NCI-H524 (cell line): ENCODE measurements around the gene NUDT13.
A peak's percentile ranks its signal among the peaks of the same experiment; 100 is the strongest.

Experiments used
- DNase-seq, 2 experiments: peaks; one replicate each; lab custom pipeline; 2025; lab: John Stamatoyannopoulos, UW

The NUDT13 gene

DNA sequence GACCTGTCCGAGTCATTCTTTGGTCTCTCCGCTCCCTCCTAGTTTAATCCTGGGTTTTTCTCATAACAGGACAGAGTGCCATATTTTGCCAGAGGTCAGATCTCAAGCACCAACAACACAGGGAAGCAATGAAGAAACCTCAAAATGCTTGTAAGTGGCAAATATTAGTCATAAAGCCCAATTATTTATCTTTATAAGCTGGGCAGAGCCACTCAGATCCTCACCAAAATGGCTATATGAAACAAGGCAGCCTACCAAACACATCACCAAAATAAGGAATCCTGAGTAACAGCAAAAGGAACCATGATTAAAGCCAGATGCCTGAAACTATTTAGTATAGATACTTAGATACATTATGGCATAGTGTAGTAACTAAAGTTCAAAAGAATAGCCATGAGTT is 52.8 kb downstream of the NUDT13 start:
- DNase-seq = no peak

DNA sequence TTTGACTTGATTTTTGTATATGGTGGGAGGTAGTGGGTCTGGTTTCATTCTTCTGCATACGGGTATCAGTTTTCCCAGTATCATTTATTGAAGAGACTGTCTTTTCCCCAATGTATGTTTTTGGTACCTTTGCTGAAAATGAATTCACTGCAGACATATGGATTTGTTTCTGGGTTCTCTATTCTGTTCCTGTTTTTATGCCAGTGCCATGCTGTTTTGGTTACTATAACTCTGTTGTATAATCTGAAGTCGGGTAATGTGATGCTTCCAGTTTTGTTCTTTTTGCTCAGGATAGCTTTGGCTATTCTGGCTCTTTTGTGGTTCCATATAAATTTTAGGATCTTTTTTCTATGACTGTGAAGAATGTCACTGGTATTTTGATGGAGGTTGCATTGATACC is 56.7 kb downstream of the NUDT13 start:
- DNase-seq = no peak

DNA sequence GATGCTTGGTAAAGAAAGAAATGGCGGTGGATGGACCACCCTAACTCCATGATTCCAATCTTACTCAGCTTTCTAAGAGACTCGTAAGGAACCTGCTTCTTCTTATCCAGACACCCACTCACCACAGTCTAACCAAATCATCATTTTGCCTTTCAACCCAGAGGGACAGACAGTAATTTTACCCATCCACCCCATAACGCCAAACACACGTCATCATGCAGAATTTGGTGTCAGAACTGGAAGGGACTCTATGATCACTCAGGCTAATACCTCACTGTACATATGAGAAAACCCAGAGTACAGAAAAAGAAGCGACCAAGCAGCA is 57.2 kb downstream of the NUDT13 start:
- no peak for DNase-seq

DNA sequence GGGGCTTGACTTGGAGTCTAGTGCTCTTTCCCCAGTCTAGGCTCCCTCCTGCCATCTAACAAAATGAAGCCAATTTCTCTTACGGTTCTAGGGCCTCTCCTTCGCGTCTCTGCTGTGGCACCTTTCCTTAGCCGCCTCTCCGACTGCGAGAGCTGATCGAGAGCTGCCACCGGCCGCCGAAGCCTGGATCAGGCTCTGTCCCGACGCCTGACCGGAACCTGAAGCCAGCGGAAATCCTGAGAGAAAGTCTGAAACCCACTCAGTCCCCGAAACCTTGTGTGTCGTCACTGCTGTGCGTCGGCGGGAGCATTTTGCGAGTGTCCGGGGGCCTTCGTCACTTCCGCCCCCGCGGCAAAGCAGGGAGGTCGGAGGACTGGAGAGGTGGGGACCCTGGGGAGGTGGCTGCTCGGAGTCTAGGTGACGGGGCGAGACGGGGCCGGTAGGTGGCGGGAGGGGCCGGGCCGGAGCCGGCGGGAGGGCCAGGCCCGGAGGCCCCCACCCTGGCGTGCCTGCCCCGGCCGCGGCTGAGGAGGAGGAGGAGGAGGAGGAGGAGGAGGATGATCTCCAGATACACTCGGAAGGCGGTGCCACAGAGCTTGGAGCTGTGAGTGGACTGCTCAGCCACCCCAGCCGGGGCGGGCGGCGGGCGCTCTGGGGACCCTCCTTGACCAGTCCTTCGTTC is 57.7 kb downstream of the NUDT13 start, which contains the start of the genes ECD and FAM149B1:
TSS of gene ECD (minus strand) at position 226 of the 682 bp plus-strand sequence. CDS start 4,071 bp downstream, outside the sequence.
TSS of gene FAM149B1 (plus strand) at position 337 of the 682 bp plus-strand sequence. CDS start at position 558, 221 bp downstream.
- peak; percentile 61 to 69 for DNase-seq

DNA sequence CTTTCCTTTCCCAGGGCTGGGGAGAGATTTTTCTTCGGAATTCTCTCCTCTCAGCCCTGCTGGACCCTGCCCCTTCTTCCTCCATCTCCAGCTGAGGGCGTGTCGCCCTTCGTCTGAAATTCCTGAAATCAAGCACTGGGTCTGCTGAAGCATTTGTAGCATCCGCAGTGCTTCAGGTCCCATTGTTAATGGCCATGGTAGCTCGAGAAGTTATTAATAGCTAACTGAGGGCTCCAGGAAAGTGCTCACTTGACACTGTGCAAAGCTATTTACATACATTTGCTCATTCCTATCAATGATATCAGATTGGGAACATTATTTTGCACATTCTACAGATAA is 58.2 kb downstream of the NUDT13 start:
- DNase-seq = peak in 1 of 2 experiments; percentile 20

DNA sequence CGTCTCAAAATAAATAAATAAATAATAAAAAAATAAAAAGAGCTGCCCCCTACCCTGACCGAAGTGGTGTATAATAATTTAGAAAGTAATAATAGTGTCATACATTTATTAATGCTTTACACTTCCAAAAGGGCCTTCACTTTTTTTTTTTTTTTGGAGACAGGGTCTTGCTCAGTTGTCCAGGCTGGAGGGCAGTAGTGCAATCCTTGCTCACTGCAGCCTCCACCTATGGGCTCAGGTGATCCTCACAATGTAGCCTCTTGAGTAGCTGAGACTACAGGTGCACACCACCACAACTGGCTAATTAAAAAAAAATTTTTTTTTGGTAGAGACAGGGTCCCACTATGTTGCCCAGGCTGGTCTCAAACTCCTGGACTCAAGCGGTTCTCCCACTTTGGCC is 59.1 kb downstream of the NUDT13 start:
- DNase-seq = no peak

DNA sequence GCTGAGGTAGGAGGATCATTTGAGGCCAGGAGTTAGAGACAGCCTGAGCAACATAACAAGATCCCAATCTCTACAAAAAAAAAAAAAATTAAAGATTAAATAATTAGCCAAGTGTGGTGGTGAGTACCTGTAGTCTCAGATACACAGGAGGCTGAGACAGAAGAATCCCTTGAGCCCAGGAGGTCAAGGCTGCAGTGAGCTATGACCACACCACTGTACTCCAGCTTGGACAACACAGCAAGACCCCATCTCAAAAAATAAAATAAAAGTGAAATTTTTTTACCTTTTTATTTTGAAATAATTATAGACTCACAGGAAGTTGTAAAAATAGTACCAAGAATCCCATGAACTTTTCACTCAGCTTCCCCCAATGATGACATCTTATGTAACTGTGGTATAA is 62.6 kb downstream of the NUDT13 start:
- no peak for DNase-seq

DNA sequence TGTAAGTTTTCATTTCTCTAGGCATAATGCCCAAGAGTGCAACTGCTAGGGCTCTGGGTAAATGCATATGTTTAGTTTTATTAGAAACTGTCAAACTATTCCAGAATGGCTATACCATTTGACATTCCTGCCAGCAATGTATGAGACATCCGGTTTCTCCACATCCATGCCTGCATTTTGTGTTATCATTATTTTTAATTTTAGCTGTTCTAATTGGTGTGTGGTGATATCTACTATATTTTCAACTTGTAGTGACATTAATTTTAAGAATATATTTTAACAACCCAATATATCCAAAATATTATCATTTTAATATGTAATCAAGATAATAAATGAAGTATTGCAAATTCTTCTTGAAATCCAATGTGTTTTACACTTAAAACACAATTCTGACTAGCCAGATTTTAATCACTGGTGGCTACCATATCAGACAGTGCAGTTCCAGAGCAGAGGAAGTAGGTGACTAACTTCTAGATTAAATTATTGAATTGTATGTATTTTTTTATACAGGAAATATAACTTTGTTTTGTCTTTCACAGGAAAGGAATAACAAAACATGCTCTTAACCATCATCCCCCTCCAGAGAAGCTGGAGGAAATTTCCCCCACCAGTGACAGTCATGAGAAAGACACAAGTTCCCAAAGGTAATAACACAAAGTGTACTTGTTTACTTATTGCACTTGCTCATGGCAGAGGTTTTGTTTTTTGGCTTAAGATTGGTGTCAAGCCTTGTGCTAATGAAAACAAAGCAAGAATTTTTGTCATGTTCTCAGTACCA is 64.1 kb downstream of the NUDT13 start:
- no peak for DNase-seq
